Measurements from ENCODE around the gene CGB7.

Gene CGB7

GRCh38 chr19:49092686-49093085 is 35.1 kb upstream of the CGB7 start:
- ATAC-seq (ENCODE audit: insufficient read depth, low read depth) (no peak), DNase-seq (no peak)
- Histone ChIP-seq H3K9me3 (ENCODE audit: insufficient read depth, low read length, severe bottlenecking) (no peaks in the 10 kb centered on the region), H3K9ac (ENCODE audit: low read depth, low read length) (no peak overlapping the region), H4K20me1 (ENCODE audit: insufficient read depth, low read length) (peaks cover 77% of the 10 kb centered on the region), H3K27ac (ENCODE audit: low read length) (no peak overlapping the region), H3K4me1 (ENCODE audit: insufficient read depth, low read length) (peaks cover 40% of the 10 kb centered on the region), H3K27me3 (ENCODE audit: insufficient read depth, low read length, poor library complexity) (no peaks in the 10 kb centered on the region), H3K4me2 (ENCODE audit: insufficient read depth, low read length) (no peak overlapping the region), H3K79me2 (ENCODE audit: insufficient read depth, low read length) (peaks cover 92% of the 10 kb centered on the region), H3K36me3 (ENCODE audit: insufficient read depth, low read length) (peaks cover 94% of the 10 kb centered on the region), H2AFZ (ENCODE audit: low read depth, low read length) (no peak overlapping the region), H3K4me3 (ENCODE audit: low read depth in 1 of 2, low read length in 2 of 2) (no peak overlapping the region)
- TF ChIP-seq EZH2 (IDR thresholded peaks at IDR 0.05; ENCODE audit: borderline replicate concordance, low read depth, low read length, severe bottlenecking): no peak
- TF ChIP-seq CTCF (IDR thresholded peaks at IDR 0.05; ENCODE audit: borderline replicate concordance, extremely low read depth, low read length, poor library complexity, severe bottlenecking): no peak

DNA sequence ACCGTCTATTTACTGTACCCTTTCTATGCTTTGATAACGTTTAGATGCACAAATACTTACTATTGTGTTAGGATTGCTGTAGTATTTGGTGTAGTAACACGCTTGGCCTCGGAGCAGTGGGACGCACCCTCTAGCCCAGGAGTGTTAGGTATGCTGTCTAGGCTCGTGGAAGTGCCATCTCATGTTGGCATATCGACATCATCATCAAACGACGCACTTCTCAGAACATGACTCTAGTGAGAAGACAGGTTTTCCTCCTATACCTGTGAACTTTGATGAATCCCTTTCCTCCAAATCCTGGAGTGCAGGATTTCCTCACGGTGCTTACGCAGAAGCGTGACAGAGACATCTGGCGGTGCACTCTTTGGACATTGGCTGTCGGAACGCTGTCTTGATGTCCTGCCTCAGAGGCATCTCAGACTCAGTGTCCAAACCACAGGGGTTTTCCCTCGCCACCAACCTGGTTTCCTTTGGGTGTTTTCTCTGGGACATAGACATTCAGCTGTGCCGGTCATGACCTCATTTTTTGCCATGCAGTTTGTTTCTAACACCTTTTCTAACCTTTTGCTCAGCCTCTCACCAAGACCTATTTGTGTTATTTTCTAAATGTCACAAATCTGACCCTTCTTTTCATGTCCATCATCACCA is 34.0 kb upstream of the CGB7 start:
- Histone ChIP-seq H2AFZ (ENCODE audit: low read depth, low read length) (no peak overlapping the region), H3K79me2 (ENCODE audit: insufficient read depth, low read length) (peaks cover 93% of the 10 kb centered on the region), H4K20me1 (ENCODE audit: insufficient read depth, low read length) (peaks cover 79% of the 10 kb centered on the region), H3K9ac (ENCODE audit: low read depth, low read length) (no peak overlapping the region), H3K4me3 (ENCODE audit: low read depth in 1 of 2, low read length in 2 of 2) (no peak overlapping the region), H3K36me3 (ENCODE audit: insufficient read depth, low read length) (peaks cover 94% of the 10 kb centered on the region), H3K4me1 (ENCODE audit: insufficient read depth, low read length) (peaks cover 40% of the 10 kb centered on the region), H3K27me3 (ENCODE audit: insufficient read depth, low read length, poor library complexity) (no peaks in the 10 kb centered on the region), H3K27ac (ENCODE audit: low read length) (no peak overlapping the region), H3K4me2 (ENCODE audit: insufficient read depth, low read length) (no peak overlapping the region), H3K9me3 (ENCODE audit: insufficient read depth, low read length, severe bottlenecking) (no peaks in the 10 kb centered on the region)
- ATAC-seq (ENCODE audit: insufficient read depth, low read depth): no peak
- TF ChIP-seq CTCF (IDR thresholded peaks at IDR 0.05; ENCODE audit: borderline replicate concordance, extremely low read depth, low read length, poor library complexity, severe bottlenecking) (no peak), EZH2 (IDR thresholded peaks at IDR 0.05; ENCODE audit: borderline replicate concordance, low read depth, low read length, severe bottlenecking) (no peak)
- no peak for DNase-seq

GRCh38 chr19:49086296-49086695 is 28.7 kb upstream of the CGB7 start:
- Histone ChIP-seq H3K4me3 (ENCODE audit: low read depth in 1 of 2, low read length in 2 of 2) (peak overlapping the region; percentile 53 to 76), H3K79me2 (ENCODE audit: insufficient read depth, low read length) (peaks cover 62% of the 10 kb centered on the region), H3K27ac (ENCODE audit: low read length) (peak overlapping the region; percentile 78), H4K20me1 (ENCODE audit: insufficient read depth, low read length) (peaks cover 50% of the 10 kb centered on the region), H3K27me3 (ENCODE audit: insufficient read depth, low read length, poor library complexity) (no peaks in the 10 kb centered on the region), H3K4me2 (ENCODE audit: insufficient read depth, low read length) (peak overlapping the region; percentile 96), H2AFZ (ENCODE audit: low read depth, low read length) (no peak overlapping the region), H3K9me3 (ENCODE audit: insufficient read depth, low read length, severe bottlenecking) (no peaks in the 10 kb centered on the region), H3K9ac (ENCODE audit: low read depth, low read length) (peak overlapping the region; percentile 82), H3K4me1 (ENCODE audit: insufficient read depth, low read length) (peaks cover 36% of the 10 kb centered on the region), H3K36me3 (ENCODE audit: insufficient read depth, low read length) (peaks cover 50% of the 10 kb centered on the region)
- no peak for TF ChIP-seq EZH2 (IDR thresholded peaks at IDR 0.05; ENCODE audit: borderline replicate concordance, low read depth, low read length, severe bottlenecking)
- no peak for TF ChIP-seq CTCF (IDR thresholded peaks at IDR 0.05; ENCODE audit: borderline replicate concordance, extremely low read depth, low read length, poor library complexity, severe bottlenecking)
- DNase-seq (no peak), ATAC-seq (ENCODE audit: insufficient read depth, low read depth) (no peak)
